AG20443 (cell line): ENCODE measurements around the gene EXOC6B.
A peak's percentile ranks its signal among the peaks of the same experiment; 100 is the strongest.

Source experiments
- DNase-seq: peaks from one replicate; pipeline ENCODE4 v3.0.0; 2012; ENCODE audit warnings: low spot score, mixed read lengths

EXOC6B gene

GRCh38 chr2:72274380-72274797 lies 551.4 kb downstream of the EXOC6B start:
- no peak for DNase-seq

GRCh38 chr2:72273384-72273783 lies 552.4 kb downstream of the EXOC6B start:
- DNase-seq = no peak

DNA sequence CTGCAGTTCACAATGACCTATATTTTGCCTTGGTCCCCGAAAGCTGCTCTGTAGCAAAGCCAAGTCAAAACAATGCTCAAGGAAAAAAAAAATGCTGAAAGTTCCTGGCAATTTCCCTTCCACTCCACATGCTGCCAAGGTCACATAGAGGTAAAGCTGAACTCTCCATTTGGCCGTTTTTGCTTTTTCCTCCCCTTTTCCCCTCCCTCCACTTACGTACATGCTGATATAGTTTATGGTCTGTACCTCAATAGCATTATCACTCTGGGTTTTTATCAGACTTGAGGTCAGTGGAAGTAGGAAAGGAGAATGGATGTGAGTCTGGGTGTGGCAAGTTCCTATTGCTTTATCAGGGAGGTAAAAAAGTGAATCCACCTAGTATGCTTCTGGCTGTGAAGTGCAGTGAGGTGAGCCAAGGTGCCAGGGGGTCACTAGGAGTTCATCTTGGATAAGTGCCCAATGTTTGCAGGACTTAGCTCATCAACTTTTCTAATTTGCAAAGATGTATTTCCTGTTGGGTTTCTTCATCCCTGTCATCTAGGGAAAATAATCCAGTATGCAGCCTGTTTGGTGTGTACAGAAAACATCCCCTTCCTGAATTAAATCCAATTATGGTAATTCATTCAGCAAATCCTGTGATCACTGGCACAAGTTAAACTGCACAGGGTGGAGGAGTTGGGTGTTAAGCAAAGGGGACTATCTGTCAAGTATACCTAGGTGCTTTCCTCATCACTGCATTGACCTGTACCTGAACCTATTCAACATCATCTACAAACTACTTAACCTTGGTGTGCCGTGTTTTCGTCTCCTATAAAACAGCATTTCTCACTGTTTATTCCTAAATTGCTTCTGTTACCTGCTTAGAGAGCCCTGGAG lies 553.8 kb downstream of the EXOC6B start:
- DNase-seq = no peak

DNA sequence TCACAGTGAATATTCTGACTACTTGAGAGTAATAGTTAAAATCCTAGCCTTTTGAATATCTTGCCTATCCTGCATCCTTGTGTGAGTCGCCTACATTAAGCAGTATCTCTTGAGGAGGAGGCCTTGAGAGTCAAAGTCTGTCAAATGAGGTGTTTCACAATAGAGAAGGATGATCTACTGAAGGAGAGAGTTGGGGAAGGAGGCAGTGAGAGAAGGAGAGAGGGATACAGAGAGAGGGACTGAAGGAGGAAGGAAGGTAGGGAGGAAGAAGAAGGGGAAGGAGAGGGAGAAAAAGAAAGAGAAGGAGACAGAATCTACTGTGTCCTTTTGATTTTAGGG lies 554.6 kb downstream of the EXOC6B start:
- no peak for DNase-seq

GRCh38 chr2:72270556-72271275 lies 555.1 kb downstream of the EXOC6B start:
- no peak for DNase-seq

GRCh38 chr2:72263776-72264060 lies 562.1 kb downstream of the EXOC6B start:
- peak; percentile 23 for DNase-seq

GRCh38 chr2:72263043-72263775 lies 562.6 kb downstream of the EXOC6B start:
- peak; percentile 23 for DNase-seq

DNA sequence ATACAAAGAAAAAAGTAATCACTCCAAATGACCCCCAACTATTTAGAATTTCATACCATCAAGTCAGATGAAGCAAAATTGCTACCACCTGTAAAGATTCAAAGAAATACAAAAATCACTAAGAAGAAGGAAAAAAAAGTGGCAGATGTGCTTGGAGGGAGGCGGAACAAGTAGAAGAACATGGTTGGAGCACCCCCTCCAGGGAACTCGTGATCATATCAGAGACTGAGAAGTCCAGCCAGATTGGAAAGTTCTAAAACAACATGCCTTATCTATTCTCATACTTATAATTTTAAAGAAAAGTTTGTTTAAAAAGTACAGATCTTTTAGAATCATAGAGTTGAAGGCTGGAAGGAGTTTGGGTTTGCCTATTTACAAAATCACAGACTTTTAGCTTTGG lies 564.8 kb downstream of the EXOC6B start:
- no peak for DNase-seq

- no peak for DNase-seq
These were observed 570.3 kb downstream of the EXOC6B start for GRCh38 chr2:72255540-72255939.

DNA sequence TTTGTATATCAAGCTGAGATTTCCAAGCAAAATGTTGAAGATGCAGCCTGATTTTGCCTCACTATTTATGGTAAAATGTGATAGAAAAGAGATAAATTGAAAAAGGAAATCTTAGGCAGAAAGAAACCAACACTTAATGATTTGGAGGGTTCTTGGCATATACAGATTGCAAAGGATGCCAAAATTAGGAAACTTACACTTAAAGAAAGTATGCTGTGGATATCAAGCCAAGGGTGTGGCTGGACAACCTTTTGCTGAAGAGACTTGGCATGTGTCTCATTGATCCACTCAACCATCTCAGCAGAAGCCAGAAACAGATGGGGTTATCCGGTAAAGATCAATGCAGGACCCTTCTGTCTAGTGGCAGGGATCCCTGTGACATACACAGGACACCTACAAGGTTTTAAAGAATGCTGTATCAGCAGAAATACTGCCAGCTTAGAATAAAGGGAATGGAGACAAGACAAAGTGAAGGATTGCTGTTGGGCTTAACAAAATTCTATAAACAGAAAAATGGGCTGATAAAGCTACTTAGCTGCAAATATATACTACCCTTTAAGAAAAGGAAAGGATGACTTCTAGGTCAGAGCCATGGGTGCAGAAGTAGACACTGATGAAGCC lies 570.9 kb downstream of the EXOC6B start:
- DNase-seq = no peak

DNA sequence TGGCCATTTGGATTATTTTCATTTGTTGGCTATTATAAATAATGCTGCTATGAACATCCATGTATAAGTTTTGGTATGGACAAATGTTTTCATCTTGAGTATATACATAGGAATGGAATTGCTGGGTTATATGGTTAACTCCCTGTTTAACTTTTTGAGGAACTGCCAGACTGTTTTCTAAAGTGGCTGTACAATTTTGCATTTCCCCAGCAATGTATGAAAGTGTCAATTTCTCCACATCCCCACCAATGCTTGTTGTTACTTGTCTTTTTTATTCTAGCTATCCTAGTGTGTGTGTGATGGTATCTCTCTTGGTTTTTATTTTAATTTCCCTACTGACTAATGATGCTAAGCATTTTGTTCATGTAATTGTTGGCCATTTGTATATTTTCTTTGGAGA lies 587.5 kb downstream of the EXOC6B start:
- no peak for DNase-seq

- no peak for DNase-seq
These were observed 588.3 kb downstream of the EXOC6B start for GRCh38 chr2:72237549-72237948.

DNA sequence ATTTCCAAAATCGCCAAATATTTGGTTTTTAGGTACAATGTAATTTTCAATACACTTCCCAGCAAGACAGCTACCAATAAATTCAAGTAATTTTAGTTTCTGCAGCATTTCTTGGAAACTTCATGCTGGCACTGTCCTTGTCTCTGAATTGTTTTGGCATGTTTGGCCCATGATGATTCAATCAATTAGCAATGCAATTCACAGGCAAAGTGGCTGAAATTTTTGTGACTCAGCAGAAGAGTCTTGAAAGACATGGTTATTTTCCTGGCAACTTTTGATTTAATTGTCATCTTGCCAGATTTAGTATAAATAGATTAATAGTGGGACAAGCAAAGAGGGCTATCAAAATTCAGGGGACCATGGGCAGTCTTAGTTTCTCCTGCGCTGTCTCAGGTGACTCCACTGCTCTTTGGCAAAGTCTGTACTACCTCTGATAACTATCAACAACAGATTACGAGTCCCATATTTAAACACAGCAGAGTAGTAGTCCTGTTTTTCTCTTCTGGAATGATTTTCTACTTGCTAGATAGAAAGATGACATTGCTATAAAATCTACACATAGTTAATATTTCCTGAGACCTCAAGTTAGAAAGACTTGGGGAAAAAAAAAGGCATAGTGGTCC lies 589.3 kb downstream of the EXOC6B start:
- DNase-seq = peak; percentile 78

GRCh38 chr2:72235497-72236415 lies 590.1 kb downstream of the EXOC6B start:
- DNase-seq = no peak

GRCh38 chr2:72233211-72233610 lies 592.6 kb downstream of the EXOC6B start:
- DNase-seq = no peak

DNA sequence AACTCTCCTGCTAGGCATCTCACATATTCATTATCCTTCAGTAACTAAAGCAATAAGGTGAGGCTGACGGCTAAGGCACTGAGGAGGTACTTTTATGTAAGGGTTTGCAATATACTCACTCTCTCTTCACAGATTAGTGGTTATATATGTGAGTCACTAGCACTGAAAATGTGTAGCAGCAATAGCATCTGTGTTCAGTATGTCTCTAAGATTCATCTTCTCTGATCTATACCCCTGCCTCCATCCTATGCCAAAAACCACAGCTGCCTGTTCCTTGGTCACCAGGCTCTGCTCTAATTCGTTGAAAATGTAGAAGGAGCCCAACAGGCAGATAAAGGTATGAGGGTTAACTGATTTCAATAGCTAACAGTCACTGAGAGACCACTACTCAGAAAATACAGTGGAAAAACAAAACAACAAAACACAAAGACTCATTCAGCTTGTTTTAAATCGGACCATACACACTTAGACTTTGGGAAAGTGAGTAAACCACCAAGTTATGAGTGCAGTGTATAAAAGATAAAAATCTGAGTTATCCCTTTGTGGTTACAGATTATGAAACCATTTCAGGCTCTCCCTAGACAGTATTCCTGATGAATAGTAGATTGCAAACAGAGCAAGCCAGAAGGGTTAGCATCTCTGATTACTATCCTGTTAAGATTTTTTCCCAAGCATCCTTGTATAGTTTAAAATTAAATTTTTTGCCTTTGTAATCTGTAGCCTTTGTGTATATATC lies 602.8 kb downstream of the EXOC6B start:
- DNase-seq = peak; percentile 43

DNA sequence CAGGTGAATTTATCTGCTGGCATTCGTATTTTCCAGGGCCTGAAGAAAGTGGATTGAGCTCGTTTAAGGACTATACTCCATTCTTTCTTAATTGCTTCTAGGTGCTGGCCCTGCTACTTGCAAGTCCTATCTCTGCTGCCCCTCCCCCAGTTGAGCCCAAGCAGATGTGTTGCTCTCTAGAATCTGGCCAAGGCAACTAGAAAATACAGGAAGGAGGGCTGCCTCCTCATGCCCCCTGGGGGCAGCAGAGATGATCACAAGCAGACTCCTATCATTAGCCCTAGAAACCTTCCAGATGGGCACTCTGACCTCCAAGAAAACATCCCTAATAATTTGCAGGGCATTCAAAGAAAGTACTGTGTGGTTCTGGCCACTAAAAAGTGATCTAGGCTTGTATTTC lies 605.7 kb downstream of the EXOC6B start:
- DNase-seq = no peak

- peak; percentile 54 for DNase-seq
These were observed 611.2 kb downstream of the EXOC6B start for GRCh38 chr2:72214429-72215143.

DNA sequence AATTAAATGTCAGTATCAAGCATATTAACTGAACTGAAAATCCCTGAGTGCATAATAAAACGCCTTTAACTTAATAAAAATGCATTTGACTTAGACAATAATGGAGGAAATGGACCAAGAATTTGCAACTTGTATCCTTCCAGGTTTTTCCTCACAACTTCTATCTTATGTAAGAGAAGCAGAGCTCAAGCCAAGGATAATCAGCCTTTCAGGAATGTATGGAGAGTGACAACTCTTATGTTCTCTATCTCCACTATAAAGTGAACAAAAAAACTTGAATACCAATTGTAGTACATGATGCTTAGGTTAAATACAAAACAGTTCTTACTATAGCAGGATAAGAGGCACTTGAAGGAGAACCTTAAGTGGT lies 613.4 kb downstream of the EXOC6B start:
- no peak for DNase-seq
